Prostate gland (tissue), 2 donors: Measurements from ENCODE around the gene SCFD2. TPM values are rescaled to one million over a fixed set of nuclear protein-coding genes. Genes with fewer than 3 reads are reported as not detected.

ENCODE experiments used
- DNase-seq: peaks from one replicate; pipeline ENCODE4 v3.0.0-alpha.2; 2019; ENCODE audit warnings: low spot score
- H3K27ac ChIP-seq, 2 donors: fragments of 200-600 bp; sonication (generic); 2 replicates each; pipeline ENCODE4 v1.5.1; 2017 to 2019
- H3K27me3 ChIP-seq: fragments of 200-600 bp; sonication (generic); replicated peaks from 2 replicates; pipeline ENCODE4 v1.5.1; 2019; ENCODE audit not compliant: insufficient read depth
- H3K36me3 ChIP-seq, 2 donors: fragments of 200-600 bp; sonication (generic); 1 replicate in 1 of 2; 2 replicates in 1 of 2; pipeline versions ENCODE4 v1.5.1 to v1.8.1; 2017 to 2019
- H3K4me1 ChIP-seq: fragments of 200-600 bp; sonication (generic); replicated peaks from 2 replicates; pipeline ENCODE4 v1.5.1; 2019
- H3K4me3 ChIP-seq, 2 donors: fragments of 200-600 bp; sonication (generic); 2 replicates each; pipeline ENCODE4 v1.5.1; 2017 to 2019
- H3K9me3 ChIP-seq: fragments of 200-600 bp; sonication (generic); 2 replicates; pipeline ENCODE4 v1.5.1; 2017
- POLR2A ChIP-seq: fragments of 450-650 bp; IDR thresholded peaks from one replicate; pipeline ENCODE4 v1.6.1; 2016; ENCODE audit warnings: antibody characterized with exemption, mild to moderate bottlenecking
- POLR2AphosphoS5 ChIP-seq: sonication (generic); formaldehyde crosslinking; IDR thresholded peaks from one replicate; pipeline ENCODE4 v1.6.1; 2017; ENCODE audit warnings: antibody characterized with exemption
- WGBS: methylation state at CpG from one replicate; pipeline ENCODE4 v1.1.5; 2018; 5-methylcytosine and 5-hydroxymethylcytosine counted together
- intact Hi-C: fragments of 100-400 bp; cut with DNase I; formaldehyde crosslinking; loops from one replicate; pipeline ENCODE4 v1.14.2; 2022
- total RNA-seq, 2 donors: library from RNA; depleted of rRNA; stranded (reverse); fragments of >200 nt; gene quantifications; one replicate each; pipeline ENCODE4 v1.1.0, GENCODE V29; 2016
- TF ChIP-seq, protein P1 (sequence below), 4 experiments: fragments of 200-600 bp in 2 of 4; fragments of 450-650 bp in 2 of 4; sonication (generic) in 2 of 4; IDR thresholded peaks; 1 replicate in 3 of 4; 2 replicates in 1 of 4; pipeline ENCODE4 v1.5.1; 2016 to 2019; ENCODE audit warnings: antibody characterized with exemption in 4 of 4, mild to moderate bottlenecking in 2 of 4, moderate library complexity in 2 of 4

SCFD2 gene
- total RNA-seq, 2 donors from 2014 or later, result 10.7 to 21.1 TPM

DNA sequence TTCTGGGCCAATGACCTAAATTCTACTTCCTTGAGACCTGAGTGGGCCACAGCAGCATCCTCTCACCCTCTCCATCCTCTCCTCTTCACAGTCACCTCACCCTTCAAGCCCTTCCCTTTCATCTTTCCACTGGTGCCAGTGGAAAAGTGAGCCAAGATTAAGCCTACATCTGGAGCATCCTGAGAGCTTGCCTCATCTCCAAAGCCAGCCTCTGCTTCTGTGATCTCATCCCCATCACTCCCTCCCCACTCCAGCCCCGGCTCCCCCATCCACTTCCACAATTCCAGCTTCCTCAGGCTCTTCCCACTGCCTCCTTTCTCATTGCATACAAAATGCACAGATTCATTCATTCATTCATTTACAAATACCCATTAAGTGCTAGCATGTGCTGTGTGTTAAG is 513.8 kb downstream of the SCFD2 start:
- DNase-seq, result no peak
- H3K36me3 ChIP-seq, result no peaks in the 10 kb centered on the region
- H3K27ac ChIP-seq, result no peak overlapping the region
- WGBS, result 87% methylated on average over 1 of the region's 1 CpG
- intact Hi-C loops, result no loop called here
- no peak for TF ChIP-seq POLR2A
- TF ChIP-seq, protein P1, sequence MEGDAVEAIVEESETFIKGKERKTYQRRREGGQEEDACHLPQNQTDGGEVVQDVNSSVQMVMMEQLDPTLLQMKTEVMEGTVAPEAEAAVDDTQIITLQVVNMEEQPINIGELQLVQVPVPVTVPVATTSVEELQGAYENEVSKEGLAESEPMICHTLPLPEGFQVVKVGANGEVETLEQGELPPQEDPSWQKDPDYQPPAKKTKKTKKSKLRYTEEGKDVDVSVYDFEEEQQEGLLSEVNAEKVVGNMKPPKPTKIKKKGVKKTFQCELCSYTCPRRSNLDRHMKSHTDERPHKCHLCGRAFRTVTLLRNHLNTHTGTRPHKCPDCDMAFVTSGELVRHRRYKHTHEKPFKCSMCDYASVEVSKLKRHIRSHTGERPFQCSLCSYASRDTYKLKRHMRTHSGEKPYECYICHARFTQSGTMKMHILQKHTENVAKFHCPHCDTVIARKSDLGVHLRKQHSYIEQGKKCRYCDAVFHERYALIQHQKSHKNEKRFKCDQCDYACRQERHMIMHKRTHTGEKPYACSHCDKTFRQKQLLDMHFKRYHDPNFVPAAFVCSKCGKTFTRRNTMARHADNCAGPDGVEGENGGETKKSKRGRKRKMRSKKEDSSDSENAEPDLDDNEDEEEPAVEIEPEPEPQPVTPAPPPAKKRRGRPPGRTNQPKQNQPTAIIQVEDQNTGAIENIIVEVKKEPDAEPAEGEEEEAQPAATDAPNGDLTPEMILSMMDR (IDR thresholded peaks at IDR 0.05), result no peak
- no peak for TF ChIP-seq POLR2AphosphoS5
- H3K4me3 ChIP-seq, result no peak overlapping the region
- H3K9me3 ChIP-seq, result no peaks in the 10 kb centered on the region
- no peaks in the 10 kb centered on the region for H3K4me1 ChIP-seq
- no peaks in the 10 kb centered on the region for H3K27me3 ChIP-seq

DNA sequence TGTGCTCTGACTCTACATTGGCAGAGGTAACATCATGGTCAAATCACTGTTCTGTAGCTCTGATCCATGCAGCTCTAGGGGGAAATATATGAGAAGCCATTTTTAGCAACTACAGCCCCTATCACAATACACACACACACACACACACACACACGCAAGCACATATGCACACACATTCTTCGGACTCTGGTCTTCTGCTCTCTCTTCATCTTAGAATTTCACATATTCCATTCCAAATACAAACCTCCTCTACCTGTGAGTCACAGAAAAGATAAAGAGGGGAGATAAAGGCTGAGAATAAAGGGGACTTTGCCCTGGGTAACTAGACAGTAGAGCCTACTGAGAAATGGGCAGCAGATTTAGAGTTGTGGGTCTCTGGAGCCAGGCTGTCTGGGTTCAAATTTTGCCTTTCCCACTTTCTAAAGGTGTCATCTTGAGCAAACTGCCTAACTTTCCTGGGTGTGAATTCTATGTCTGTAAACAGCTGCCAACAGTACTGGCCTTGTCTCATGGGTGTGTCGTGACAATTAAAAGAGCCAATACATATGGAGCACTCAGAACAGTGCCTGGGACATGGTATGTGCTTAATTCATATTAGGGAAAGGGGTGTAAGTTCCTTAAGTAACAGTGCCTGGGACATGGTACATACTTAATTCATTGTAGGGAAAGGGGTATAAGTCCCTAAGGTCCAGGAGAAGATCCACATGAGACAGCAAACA is 515.3 kb downstream of the SCFD2 start:
- no peak overlapping the region for H3K4me3 ChIP-seq
- no peaks in the 10 kb centered on the region for H3K4me1 ChIP-seq
- TF ChIP-seq POLR2A, result no peak
- TF ChIP-seq, protein P1 (IDR thresholded peaks at IDR 0.05), result no peak
- TF ChIP-seq POLR2AphosphoS5, result no peak
- WGBS, result 91% methylated on average over 3 of the region's 3 CpGs
- H3K27me3 ChIP-seq, result no peaks in the 10 kb centered on the region
- no peaks in the 10 kb centered on the region for H3K36me3 ChIP-seq
- no peaks in the 10 kb centered on the region for H3K9me3 ChIP-seq
- H3K27ac ChIP-seq, result no peak overlapping the region
- no peak for DNase-seq
- intact Hi-C loops, result no loop called here

DNA sequence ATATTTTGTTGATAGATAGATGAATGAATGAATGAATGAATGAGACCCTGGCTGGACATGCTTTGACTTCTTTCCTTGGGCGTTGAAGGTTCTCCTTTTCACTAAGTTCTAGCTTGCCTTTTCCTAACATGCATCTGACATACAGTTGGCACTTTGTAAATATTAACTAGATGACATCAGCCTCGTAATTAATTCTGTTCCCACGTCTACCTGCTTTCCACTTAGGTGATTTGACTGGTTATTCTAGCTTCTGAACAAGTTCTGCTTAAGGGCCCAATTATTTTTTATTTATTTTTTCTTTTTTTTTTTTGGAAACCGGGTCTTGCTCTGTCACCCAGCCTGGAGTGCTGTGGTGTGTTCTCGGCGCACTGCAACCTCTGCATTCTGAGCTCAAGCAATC is 517.6 kb downstream of the SCFD2 start:
- Histone ChIP-seq H3K4me1 (no peaks in the 10 kb centered on the region), H3K9me3 (no peaks in the 10 kb centered on the region), H3K27ac (no peak overlapping the region), H3K27me3 (no peaks in the 10 kb centered on the region), H3K36me3 (no peaks in the 10 kb centered on the region), H3K4me3 (no peak overlapping the region)
- 43% methylated on average over 6 of the region's 6 CpGs for WGBS
- intact Hi-C loops, result no loop called here
- DNase-seq, result no peak
- TF ChIP-seq POLR2A (no peak), POLR2AphosphoS5 (peak; percentile 49)
- TF ChIP-seq, protein P1 (IDR thresholded peaks at IDR 0.05), result no peak

DNA sequence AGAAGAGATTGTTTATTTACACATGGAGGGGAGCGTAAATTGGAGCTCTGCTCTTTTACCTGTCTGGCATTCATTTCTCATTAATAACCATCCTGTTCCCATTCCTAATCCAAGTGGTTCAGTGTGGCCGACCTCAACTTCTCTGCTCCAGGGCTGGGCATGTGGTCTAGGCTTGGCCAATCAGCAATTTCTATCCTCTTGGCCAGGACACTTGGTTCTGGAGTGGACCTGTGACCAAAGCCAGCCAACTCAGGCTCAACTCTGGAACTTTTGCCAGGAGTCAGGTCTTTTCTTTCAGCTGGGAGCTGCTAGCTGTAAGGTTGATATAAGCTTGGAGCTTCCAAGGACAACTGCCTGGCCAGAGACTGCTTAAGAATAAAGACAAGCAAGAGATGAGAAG is 519.4 kb downstream of the SCFD2 start:
- Histone ChIP-seq H3K4me1 (no peaks in the 10 kb centered on the region), H3K27me3 (no peaks in the 10 kb centered on the region), H3K4me3 (no peak overlapping the region), H3K36me3 (no peaks in the 10 kb centered on the region), H3K27ac (no peak overlapping the region), H3K9me3 (no peaks in the 10 kb centered on the region)
- no peak for DNase-seq
- intact Hi-C loops, result no loop called here
- 83% methylated on average over 2 of the region's 2 CpGs for WGBS
- TF ChIP-seq POLR2A, result no peak
- no peak for TF ChIP-seq POLR2AphosphoS5
- TF ChIP-seq, protein P1 (IDR thresholded peaks at IDR 0.05), result no peak

DNA sequence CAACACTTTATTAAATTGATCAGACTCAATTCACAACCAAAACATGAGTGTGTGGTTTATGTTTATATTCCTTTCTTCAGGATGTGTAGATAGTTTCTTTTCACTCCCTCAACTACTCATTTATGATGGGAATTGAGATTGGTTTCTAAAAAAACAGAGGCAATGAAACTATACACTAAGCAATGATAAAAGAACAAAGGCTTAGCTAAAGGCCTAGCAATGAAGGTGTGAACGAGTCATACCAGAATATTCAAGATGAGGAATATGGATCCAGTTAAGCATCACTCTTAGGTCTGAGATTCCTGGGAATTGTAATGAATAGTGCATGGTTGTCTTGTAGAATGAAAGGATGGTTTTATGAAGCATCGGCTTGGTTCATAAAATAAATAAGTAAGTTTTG is 521.3 kb downstream of the SCFD2 start:
- Histone ChIP-seq H3K27ac (no peak overlapping the region), H3K9me3 (no peaks in the 10 kb centered on the region), H3K27me3 (no peaks in the 10 kb centered on the region), H3K4me1 (no peaks in the 10 kb centered on the region), H3K36me3 (no peaks in the 10 kb centered on the region), H3K4me3 (no peak overlapping the region)
- no peak for DNase-seq
- TF ChIP-seq POLR2AphosphoS5 (no peak), POLR2A (no peak)
- TF ChIP-seq, protein P1 (IDR thresholded peaks at IDR 0.05), result no peak
- intact Hi-C loops, result no loop called here
- WGBS, result 95% methylated on average over 2 of the region's 2 CpGs
